Measurements from ENCODE around the gene OR52E2.

The OR52E2 gene

DNA sequence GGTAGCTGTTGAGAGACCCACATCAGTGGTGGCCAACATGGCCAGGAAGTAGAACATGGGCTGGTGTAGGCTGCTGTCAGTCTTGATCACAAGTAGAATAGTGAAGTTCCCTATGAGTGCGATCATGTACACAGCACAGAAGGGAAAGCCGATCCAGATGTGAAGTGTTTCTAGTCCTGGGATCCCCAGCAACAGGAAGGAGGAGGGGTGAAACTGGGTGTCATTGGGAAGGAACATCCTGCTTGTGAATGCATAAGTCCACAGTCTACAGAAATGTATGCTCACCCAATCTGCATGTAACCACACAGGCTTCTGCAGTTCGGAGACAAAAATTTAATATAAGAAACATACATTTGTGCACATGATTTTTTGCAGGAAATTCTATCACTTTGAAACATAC lies at the start of gene OR52E2:
TSS of gene OR52E2 (minus strand) at position 237 of the 400 bp plus-strand sequence. CDS start at position 237, 0 bp downstream.
- no peak for TF ChIP-seq CTCF (IDR thresholded peaks at IDR 0.05; ENCODE audit: low read length, missing control alignments)
- H3K4me3 ChIP-seq (replicated peaks; ENCODE audit: low read depth, low read length), result no peak within 1 kb of the TSS
- DNase-seq (ENCODE audit: low read depth), result no peak

GRCh38 chr11:5107285-5107684 lies 47.9 kb upstream of the OR52E2 start:
- DNase-seq (ENCODE audit: low read depth), result no peak
- no peak for TF ChIP-seq CTCF (IDR thresholded peaks at IDR 0.05; ENCODE audit: low read length, missing control alignments)
- no peak overlapping the region for H3K4me3 ChIP-seq (replicated peaks; ENCODE audit: low read depth, low read length)

- DNase-seq (ENCODE audit: low read depth), result no peak
- no peak overlapping the region for H3K4me3 ChIP-seq (replicated peaks; ENCODE audit: low read depth, low read length)
- TF ChIP-seq CTCF (IDR thresholded peaks at IDR 0.05; ENCODE audit: low read length, missing control alignments), result no peak
Measured at GRCh38 chr11:5103066-5103465, 43.6 kb upstream of the OR52E2 start.

- no peak for TF ChIP-seq CTCF (IDR thresholded peaks at IDR 0.05; ENCODE audit: low read length, missing control alignments)
- no peak overlapping the region for H3K4me3 ChIP-seq (replicated peaks; ENCODE audit: low read depth, low read length)
- DNase-seq (ENCODE audit: low read depth), result no peak
Measured at GRCh38 chr11:5102246-5102645, 42.8 kb upstream of the OR52E2 start.

GRCh38 chr11:5096011-5096410 lies 36.6 kb upstream of the OR52E2 start:
- DNase-seq (ENCODE audit: low read depth), result no peak
- no peak overlapping the region for H3K4me3 ChIP-seq (replicated peaks; ENCODE audit: low read depth, low read length)

DNA sequence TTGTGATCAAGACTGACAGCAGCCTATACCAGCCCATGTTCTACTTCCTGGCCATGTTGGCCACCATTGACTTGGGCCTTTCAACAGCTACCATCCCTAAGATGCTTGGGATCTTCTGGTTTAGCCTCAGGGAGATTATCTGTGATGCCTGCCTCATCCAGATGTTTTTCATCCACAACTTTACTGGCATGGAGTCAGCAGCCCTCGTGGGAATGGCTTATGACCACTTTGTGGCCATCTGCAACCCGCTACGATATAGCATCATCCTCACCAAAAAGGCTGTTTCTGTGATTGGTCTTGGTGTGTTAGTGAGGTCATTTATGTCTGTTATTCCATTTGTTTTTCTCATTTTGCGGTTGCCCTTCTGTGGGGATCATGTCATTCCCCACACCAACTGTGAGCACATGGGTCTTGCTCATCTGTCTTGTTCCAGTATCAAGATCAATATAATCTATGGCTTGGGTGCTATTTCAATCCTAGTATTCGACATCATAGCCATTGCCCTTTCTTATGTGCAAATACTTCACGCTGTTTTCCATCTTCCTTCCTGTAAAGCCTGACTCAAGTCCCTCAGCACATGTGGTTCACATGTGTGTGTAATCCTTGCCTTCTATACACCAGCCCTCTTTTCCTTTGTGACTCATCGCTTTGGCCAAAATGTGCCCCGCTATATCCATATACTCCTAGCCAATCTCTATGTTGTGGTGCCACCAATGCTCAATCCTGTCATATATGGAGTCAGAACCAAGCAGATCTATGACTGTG lies 33.6 kb upstream of the OR52E2 start:
- no peak for DNase-seq (ENCODE audit: low read depth)
- TF ChIP-seq CTCF (IDR thresholded peaks at IDR 0.05; ENCODE audit: low read length, missing control alignments), result no peak
- H3K4me3 ChIP-seq (replicated peaks; ENCODE audit: low read depth, low read length), result no peak overlapping the region

More at GRCh38 chr11:5096011-5096410, 36.6 kb upstream of the OR52E2 start:
- no peak for TF ChIP-seq CTCF (IDR thresholded peaks at IDR 0.05; ENCODE audit: low read length, missing control alignments)

GRCh38 chr11:5090668-5091067 lies 31.2 kb upstream of the OR52E2 start:
- no peak for DNase-seq (ENCODE audit: low read depth)
- TF ChIP-seq CTCF (IDR thresholded peaks at IDR 0.05; ENCODE audit: low read length, missing control alignments), result no peak
- H3K4me3 ChIP-seq (replicated peaks; ENCODE audit: low read depth, low read length), result no peak overlapping the region

All from fibroblast of pulmonary artery (primary cell).